Ishikawa (cell line): ENCODE results near the gene KMT5B.

Source experiments
- CREB1 ChIP-seq: IDR thresholded peaks from 2 replicates; pipeline ENCODE4 v1.6.1; 2012; ENCODE audit warnings: low read depth
- EGR1 ChIP-seq: IDR thresholded peaks from 2 replicates; pipeline ENCODE4 v1.6.1; 2012
- EP300 ChIP-seq: IDR thresholded peaks from 2 replicates; pipeline ENCODE4 v1.6.1; 2012; ENCODE audit warnings: borderline replicate concordance
- FOXM1 ChIP-seq: IDR thresholded peaks from 2 replicates; pipeline ENCODE4 v1.6.1; 2012; ENCODE audit warnings: low read depth, borderline replicate concordance
- RAD21 ChIP-seq: IDR thresholded peaks from 2 replicates; pipeline ENCODE4 v1.6.1; 2012; ENCODE audit warnings: low read depth
- TAF1 ChIP-seq: IDR thresholded peaks from 2 replicates; pipeline ENCODE4 v1.6.1; 2012; ENCODE audit warnings: low read depth, mild to moderate bottlenecking
- TCF12 ChIP-seq: IDR thresholded peaks from 2 replicates; pipeline ENCODE4 v1.6.1; 2012; ENCODE audit warnings: low read depth
- USF1 ChIP-seq: IDR thresholded peaks from 2 replicates; pipeline ENCODE4 v1.6.1; 2012
- YY1 ChIP-seq: IDR thresholded peaks from 2 replicates; pipeline ENCODE4 v1.6.1; 2012; ENCODE audit warnings: low read depth
- ZBTB7A ChIP-seq: IDR thresholded peaks from 2 replicates; pipeline ENCODE4 v1.6.1; 2012; ENCODE audit warnings: low read depth
- TF ChIP-seq, protein P1 (sequence below): IDR thresholded peaks from 2 replicates; pipeline ENCODE4 v1.6.1; 2012; ENCODE audit warnings: low read depth, mild to moderate bottlenecking

DNA sequence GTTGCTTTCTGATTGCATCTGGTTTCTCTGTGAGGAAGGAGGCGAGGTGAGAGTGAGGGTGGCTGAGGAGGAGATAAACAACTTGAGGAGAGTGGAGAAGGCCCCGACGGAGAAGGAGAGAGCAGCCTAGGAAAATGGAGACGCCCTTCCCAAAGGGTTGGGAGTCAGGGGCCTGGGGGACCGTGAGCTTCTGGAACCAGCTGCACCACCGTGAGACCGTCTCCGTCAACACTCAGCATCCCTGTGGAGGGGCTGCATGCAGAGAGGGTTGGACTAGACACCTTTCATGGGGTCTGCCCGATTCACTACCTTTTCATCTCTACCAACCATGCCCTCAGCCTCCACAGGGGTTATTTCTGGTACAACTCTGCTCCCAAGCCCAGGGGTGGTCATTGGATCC is 13.3 kb upstream of the KMT5B start:
- TF ChIP-seq EP300 (no peak), USF1 (no peak), YY1 (no peak), RAD21 (no peak), TAF1 (no peak), TCF12 (no peak), FOXM1 (no peak), EGR1 (no peak), CREB1 (no peak), ZBTB7A (no peak)
- TF ChIP-seq, protein P1, sequence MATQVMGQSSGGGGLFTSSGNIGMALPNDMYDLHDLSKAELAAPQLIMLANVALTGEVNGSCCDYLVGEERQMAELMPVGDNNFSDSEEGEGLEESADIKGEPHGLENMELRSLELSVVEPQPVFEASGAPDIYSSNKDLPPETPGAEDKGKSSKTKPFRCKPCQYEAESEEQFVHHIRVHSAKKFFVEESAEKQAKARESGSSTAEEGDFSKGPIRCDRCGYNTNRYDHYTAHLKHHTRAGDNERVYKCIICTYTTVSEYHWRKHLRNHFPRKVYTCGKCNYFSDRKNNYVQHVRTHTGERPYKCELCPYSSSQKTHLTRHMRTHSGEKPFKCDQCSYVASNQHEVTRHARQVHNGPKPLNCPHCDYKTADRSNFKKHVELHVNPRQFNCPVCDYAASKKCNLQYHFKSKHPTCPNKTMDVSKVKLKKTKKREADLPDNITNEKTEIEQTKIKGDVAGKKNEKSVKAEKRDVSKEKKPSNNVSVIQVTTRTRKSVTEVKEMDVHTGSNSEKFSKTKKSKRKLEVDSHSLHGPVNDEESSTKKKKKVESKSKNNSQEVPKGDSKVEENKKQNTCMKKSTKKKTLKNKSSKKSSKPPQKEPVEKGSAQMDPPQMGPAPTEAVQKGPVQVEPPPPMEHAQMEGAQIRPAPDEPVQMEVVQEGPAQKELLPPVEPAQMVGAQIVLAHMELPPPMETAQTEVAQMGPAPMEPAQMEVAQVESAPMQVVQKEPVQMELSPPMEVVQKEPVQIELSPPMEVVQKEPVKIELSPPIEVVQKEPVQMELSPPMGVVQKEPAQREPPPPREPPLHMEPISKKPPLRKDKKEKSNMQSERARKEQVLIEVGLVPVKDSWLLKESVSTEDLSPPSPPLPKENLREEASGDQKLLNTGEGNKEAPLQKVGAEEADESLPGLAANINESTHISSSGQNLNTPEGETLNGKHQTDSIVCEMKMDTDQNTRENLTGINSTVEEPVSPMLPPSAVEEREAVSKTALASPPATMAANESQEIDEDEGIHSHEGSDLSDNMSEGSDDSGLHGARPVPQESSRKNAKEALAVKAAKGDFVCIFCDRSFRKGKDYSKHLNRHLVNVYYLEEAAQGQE: no peak
